ENCODE data around the gene CELF4.
"Not testable (repeated sequence)": the region's sequence is repeated elsewhere in the genome, so short reads cannot be mapped to it uniquely, and the experiment has no call there.

Gene CELF4

DNA sequence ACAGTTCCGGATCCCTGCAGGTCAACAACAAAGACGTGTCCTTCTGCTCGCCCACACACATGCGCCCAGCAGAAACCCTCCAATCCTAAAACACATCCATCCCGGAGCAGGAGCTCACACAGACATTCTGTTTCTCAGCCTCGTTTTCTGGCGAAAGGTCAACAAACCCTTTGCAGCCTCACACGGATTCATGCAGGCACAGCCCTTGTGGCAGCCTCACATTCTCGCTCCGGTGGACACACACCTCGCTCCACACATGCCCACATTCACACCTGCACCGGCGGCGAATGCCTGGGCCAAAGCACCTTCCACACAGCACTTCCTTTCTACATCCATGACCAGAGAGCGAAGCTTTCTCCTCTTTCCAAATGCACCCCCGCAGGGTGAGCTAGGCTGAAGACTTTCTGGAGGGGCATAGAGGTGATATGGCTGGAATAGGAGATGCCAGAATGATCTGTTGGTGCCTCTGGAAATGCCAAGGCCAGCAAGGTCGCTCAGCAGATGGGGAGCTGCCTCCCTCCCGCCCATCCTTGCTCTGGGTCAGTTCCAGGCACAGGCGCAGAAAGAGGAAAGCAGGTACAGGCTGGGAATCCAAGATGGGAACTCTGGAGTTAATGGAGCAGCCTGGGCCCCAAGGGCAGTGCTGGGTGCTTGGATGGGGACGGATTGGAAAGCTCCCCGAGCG, 88.8 kb downstream of the CELF4 start:
- Histone ChIP-seq H3K4me1 (ENCODE audit: control insufficient read depth, insufficient read depth, low read length) (no peaks in the 10 kb centered on the region), H3K36me3 (ENCODE audit: control insufficient read depth, insufficient read depth, low read length, severe bottlenecking) (no peaks in the 10 kb centered on the region), H3K27me3 (replicated peaks; ENCODE audit: control insufficient read depth, insufficient read depth, low read length) (peaks cover 40% of the 10 kb centered on the region), H3K9ac (ENCODE audit: low read length) (no peak overlapping the region), H3K9me3 (ENCODE audit: control insufficient read depth, low read length) (no peaks in the 10 kb centered on the region), H3K4me3 (ENCODE audit: low read length) (no peak overlapping the region)
- DNase-seq (ENCODE audit: low read depth), result no peak

DNA sequence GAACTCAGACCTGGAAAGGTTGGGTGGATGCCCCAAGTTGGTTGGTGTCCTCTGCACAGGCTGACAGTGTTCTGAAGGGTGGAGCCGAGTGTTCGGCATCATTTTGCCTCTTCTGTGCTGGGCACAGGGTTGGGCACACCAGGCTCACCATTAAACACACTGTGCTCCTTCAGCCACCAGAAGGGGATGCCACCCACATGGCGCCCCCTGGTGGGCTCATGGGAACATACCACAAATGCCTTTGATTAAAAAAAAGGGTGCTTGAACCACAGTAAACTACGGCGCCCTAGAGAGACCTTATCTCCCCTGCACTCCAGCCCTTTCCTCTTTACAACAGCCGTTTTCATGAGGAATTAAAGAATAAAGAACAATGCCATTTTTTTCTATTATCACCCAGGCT, 89.4 kb downstream of the CELF4 start:
- H3K4me3 ChIP-seq (ENCODE audit: low read length), result no peak overlapping the region
- H3K9me3 ChIP-seq (ENCODE audit: control insufficient read depth, low read length), result no peaks in the 10 kb centered on the region
- no peak overlapping the region for H3K9ac ChIP-seq (ENCODE audit: low read length)
- peaks cover 46% of the 10 kb centered on the region for H3K27me3 ChIP-seq (replicated peaks; ENCODE audit: control insufficient read depth, insufficient read depth, low read length)
- H3K4me1 ChIP-seq (ENCODE audit: control insufficient read depth, insufficient read depth, low read length), result no peaks in the 10 kb centered on the region
- no peaks in the 10 kb centered on the region for H3K36me3 ChIP-seq (ENCODE audit: control insufficient read depth, insufficient read depth, low read length, severe bottlenecking)
- peak; percentile 53 for DNase-seq (ENCODE audit: low read depth)

GRCh38 chr18:37473195-37473840, 92.3 kb downstream of the CELF4 start:
- no peak overlapping the region for H3K9ac ChIP-seq (ENCODE audit: low read length)
- no peak overlapping the region for H3K4me3 ChIP-seq (ENCODE audit: low read length)
- H3K27me3 ChIP-seq (replicated peaks; ENCODE audit: control insufficient read depth, insufficient read depth, low read length), result peaks cover 58% of the 10 kb centered on the region
- no peaks in the 10 kb centered on the region for H3K36me3 ChIP-seq (ENCODE audit: control insufficient read depth, insufficient read depth, low read length, severe bottlenecking)
- no peaks in the 10 kb centered on the region for H3K9me3 ChIP-seq (ENCODE audit: control insufficient read depth, low read length)
- DNase-seq (ENCODE audit: low read depth), result no peak
- no peaks in the 10 kb centered on the region for H3K4me1 ChIP-seq (ENCODE audit: control insufficient read depth, insufficient read depth, low read length)

DNA sequence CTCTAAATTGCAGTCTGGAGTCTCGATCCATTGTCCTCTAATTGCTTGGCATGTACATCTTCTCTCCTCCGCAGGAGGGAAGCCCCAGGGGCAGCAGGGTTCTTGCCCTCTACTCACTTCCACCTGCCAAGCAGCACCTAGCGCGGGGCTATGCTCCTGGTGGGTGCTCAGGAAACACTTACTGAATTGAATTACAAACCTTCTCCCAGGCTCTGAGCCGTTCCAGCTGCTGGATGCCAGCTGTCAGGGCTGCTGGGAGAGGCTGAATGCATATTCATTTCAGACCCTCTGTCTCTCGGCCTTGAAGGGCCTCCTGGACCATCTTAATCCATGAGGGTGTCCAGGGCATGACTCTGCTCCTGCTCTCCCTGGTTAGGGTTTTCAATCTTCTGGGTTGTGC, 94.0 kb downstream of the CELF4 start:
- Histone ChIP-seq H3K36me3 (ENCODE audit: control insufficient read depth, insufficient read depth, low read length, severe bottlenecking) (no peaks in the 10 kb centered on the region), H3K27me3 (replicated peaks; ENCODE audit: control insufficient read depth, insufficient read depth, low read length) (peaks cover 65% of the 10 kb centered on the region), H3K9ac (ENCODE audit: low read length) (no peak overlapping the region), H3K4me1 (ENCODE audit: control insufficient read depth, insufficient read depth, low read length) (no peaks in the 10 kb centered on the region), H3K9me3 (ENCODE audit: control insufficient read depth, low read length) (no peaks in the 10 kb centered on the region), H3K4me3 (ENCODE audit: low read length) (no peak overlapping the region)
- DNase-seq (ENCODE audit: low read depth), result no peak

DNA sequence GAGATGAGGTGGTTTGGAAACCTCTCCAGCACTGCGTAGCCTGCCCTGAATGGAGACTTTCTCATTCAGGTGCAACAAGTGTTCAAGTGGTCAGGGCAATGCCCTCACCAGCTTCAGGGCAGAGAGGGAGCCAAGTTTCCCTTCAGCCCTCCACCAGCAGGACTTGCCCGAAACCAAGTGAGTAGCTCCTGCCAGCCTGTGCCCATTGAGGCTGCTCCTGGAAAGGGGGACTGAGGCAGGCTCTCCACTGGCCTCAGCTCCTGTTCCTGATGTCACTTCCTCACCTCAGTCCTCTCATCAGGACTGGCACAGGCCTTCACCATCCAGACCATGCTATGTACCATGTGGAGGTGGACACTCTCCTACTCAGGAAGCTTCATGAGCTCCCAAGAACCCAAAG, 94.6 kb downstream of the CELF4 start:
- Histone ChIP-seq H3K4me3 (ENCODE audit: low read length) (no peak overlapping the region), H3K9ac (ENCODE audit: low read length) (no peak overlapping the region), H3K36me3 (ENCODE audit: control insufficient read depth, insufficient read depth, low read length, severe bottlenecking) (no peaks in the 10 kb centered on the region), H3K4me1 (ENCODE audit: control insufficient read depth, insufficient read depth, low read length) (no peaks in the 10 kb centered on the region), H3K27me3 (replicated peaks; ENCODE audit: control insufficient read depth, insufficient read depth, low read length) (peaks cover 68% of the 10 kb centered on the region), H3K9me3 (ENCODE audit: control insufficient read depth, low read length) (no peaks in the 10 kb centered on the region)
- DNase-seq (ENCODE audit: low read depth), result no peak

DNA sequence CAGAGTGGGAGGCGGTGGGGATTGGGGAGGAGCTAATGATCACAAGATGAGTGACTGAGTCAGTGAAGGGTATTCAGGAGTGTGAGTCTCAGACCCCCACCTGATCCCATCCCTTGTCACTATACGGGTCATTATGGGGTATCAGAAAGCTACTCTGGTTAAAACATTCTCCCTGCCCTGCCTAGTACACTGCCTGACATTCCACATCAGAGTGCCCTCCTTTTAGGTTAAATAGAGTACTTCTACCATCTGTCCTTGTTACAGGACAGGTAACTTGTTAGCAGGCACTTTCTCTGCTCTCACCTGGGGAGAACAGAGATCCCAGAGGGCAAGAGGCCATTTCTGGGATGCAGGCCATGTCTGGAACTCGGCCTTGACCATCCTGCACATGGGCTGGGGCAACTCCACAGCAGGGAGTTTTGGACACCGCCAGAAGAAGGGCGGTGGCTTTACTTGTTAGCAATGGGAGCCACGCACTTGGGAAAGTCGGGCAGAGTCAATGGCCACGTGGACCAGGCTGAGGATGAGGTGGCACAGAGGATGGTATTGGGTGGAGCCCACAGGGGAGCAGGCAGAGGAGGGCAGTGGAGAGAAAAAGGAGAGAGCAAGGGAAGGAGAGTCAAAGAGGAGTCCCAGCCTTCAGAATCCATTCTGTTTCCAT, 98.5 kb downstream of the CELF4 start:
- Histone ChIP-seq H3K27me3 (replicated peaks; ENCODE audit: control insufficient read depth, insufficient read depth, low read length) (peaks cover 67% of the 10 kb centered on the region), H3K36me3 (ENCODE audit: control insufficient read depth, insufficient read depth, low read length, severe bottlenecking) (no peaks in the 10 kb centered on the region), H3K4me3 (ENCODE audit: low read length) (no peak overlapping the region), H3K4me1 (ENCODE audit: control insufficient read depth, insufficient read depth, low read length) (no peaks in the 10 kb centered on the region), H3K9me3 (ENCODE audit: control insufficient read depth, low read length) (no peaks in the 10 kb centered on the region), H3K9ac (ENCODE audit: low read length) (no peak overlapping the region)
- DNase-seq (ENCODE audit: low read depth), result no peak

GRCh38 chr18:37465958-37466357, 99.6 kb downstream of the CELF4 start:
- no peak overlapping the region for H3K4me3 ChIP-seq (ENCODE audit: low read length)
- peaks cover 60% of the 10 kb centered on the region for H3K27me3 ChIP-seq (replicated peaks; ENCODE audit: control insufficient read depth, insufficient read depth, low read length)
- H3K36me3 ChIP-seq (ENCODE audit: control insufficient read depth, insufficient read depth, low read length, severe bottlenecking), result no peaks in the 10 kb centered on the region
- H3K9me3 ChIP-seq (ENCODE audit: control insufficient read depth, low read length), result no peaks in the 10 kb centered on the region
- no peak for DNase-seq (ENCODE audit: low read depth)
- no peak overlapping the region for H3K9ac ChIP-seq (ENCODE audit: low read length)
- no peaks in the 10 kb centered on the region for H3K4me1 ChIP-seq (ENCODE audit: control insufficient read depth, insufficient read depth, low read length)

DNA sequence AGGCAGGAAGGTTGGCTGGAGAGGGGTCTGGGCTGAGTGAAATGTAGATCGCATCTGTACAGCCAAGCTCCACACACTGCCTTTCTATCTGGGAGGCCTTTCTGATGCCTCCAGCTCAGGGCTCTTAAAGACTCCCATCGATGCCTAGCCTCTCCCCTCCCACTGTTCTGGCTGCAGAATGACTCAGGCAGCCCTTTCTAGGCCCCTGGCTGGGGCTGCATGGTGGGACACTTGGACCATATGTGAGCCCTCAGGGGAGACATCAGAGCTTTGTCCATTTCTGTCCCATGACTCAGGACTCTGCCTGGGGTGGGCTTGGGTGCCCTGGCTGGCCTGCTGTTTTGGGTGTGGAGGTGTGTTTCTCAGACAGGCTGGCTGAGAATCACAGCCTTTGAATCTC, 101.3 kb downstream of the CELF4 start:
- Histone ChIP-seq H3K27me3 (replicated peaks; ENCODE audit: control insufficient read depth, insufficient read depth, low read length) (peaks cover 55% of the 10 kb centered on the region), H3K4me1 (ENCODE audit: control insufficient read depth, insufficient read depth, low read length) (no peaks in the 10 kb centered on the region), H3K36me3 (ENCODE audit: control insufficient read depth, insufficient read depth, low read length, severe bottlenecking) (no peaks in the 10 kb centered on the region), H3K9ac (ENCODE audit: low read length) (no peak overlapping the region), H3K4me3 (ENCODE audit: low read length) (no peak overlapping the region), H3K9me3 (ENCODE audit: control insufficient read depth, low read length) (no peaks in the 10 kb centered on the region)
- DNase-seq (ENCODE audit: low read depth), result peak; percentile 20

GRCh38 chr18:37461329-37461728, 104.3 kb downstream of the CELF4 start:
- H3K9me3 ChIP-seq (ENCODE audit: control insufficient read depth, low read length); DNase-seq (ENCODE audit: low read depth); H3K36me3 ChIP-seq (ENCODE audit: control insufficient read depth, insufficient read depth, low read length, severe bottlenecking); H3K4me1 ChIP-seq (ENCODE audit: control insufficient read depth, insufficient read depth, low read length); H3K9ac ChIP-seq (ENCODE audit: low read length); H3K4me3 ChIP-seq (ENCODE audit: low read length): not testable (repeated sequence)
- peaks cover 53% of the 10 kb centered on the region for H3K27me3 ChIP-seq (replicated peaks; ENCODE audit: control insufficient read depth, insufficient read depth, low read length)

- no peak for DNase-seq (ENCODE audit: low read depth)
- Histone ChIP-seq H3K27me3 (replicated peaks; ENCODE audit: control insufficient read depth, insufficient read depth, low read length) (peaks cover 46% of the 10 kb centered on the region), H3K9me3 (ENCODE audit: control insufficient read depth, low read length) (no peaks in the 10 kb centered on the region), H3K9ac (ENCODE audit: low read length) (no peak overlapping the region), H3K4me3 (ENCODE audit: low read length) (no peak overlapping the region), H3K36me3 (ENCODE audit: control insufficient read depth, insufficient read depth, low read length, severe bottlenecking) (no peaks in the 10 kb centered on the region), H3K4me1 (ENCODE audit: control insufficient read depth, insufficient read depth, low read length) (no peaks in the 10 kb centered on the region)
Measured at GRCh38 chr18:37460604-37461003, 105.0 kb downstream of the CELF4 start.

- no peak overlapping the region for H3K9ac ChIP-seq (ENCODE audit: low read length)
- no peak for DNase-seq (ENCODE audit: low read depth)
- no peaks in the 10 kb centered on the region for H3K36me3 ChIP-seq (ENCODE audit: control insufficient read depth, insufficient read depth, low read length, severe bottlenecking)
- H3K4me1 ChIP-seq (ENCODE audit: control insufficient read depth, insufficient read depth, low read length), result no peaks in the 10 kb centered on the region
- peaks cover 46% of the 10 kb centered on the region for H3K27me3 ChIP-seq (replicated peaks; ENCODE audit: control insufficient read depth, insufficient read depth, low read length)
- H3K9me3 ChIP-seq (ENCODE audit: control insufficient read depth, low read length), result no peaks in the 10 kb centered on the region
- H3K4me3 ChIP-seq (ENCODE audit: low read length), result no peak overlapping the region
Measured at GRCh38 chr18:37458697-37459096, 106.9 kb downstream of the CELF4 start.
